HFFc6 (cell line): Measurements from ENCODE around the gene HIVEP3. TPM values are rescaled to one million over a fixed set of nuclear protein-coding genes. Genes with fewer than 3 reads are reported as not detected.

Source experiments
- DNase-seq: peaks from one replicate; pipeline ENCODE4 v3.0.0-alpha.2; 2018
- H3K27ac Mint-ChIP-seq: 2 replicates; pipeline ENCODE4 v1.8.0; 2020; ENCODE audit warnings: mild to moderate bottlenecking, mixed read lengths
- H3K27me3 Mint-ChIP-seq: 2 replicates; pipeline ENCODE4 v1.8.0; 2021; ENCODE audit warnings: mild to moderate bottlenecking, moderate library complexity, mixed read lengths; ENCODE audit not compliant: insufficient read depth
- H3K36me3 Mint-ChIP-seq: 2 replicates; pipeline ENCODE4 v1.8.0; 2021; ENCODE audit warnings: low read depth, mixed read lengths
- H3K4me1 Mint-ChIP-seq: 2 replicates; pipeline ENCODE4 v1.8.0; 2020; ENCODE audit warnings: low read depth, mixed read lengths
- H3K4me3 Mint-ChIP-seq: 2 replicates; pipeline ENCODE4 v1.8.0; 2020; ENCODE audit warnings: mild to moderate bottlenecking, moderate library complexity, mixed read lengths
- H3K9me3 Mint-ChIP-seq: 2 replicates; pipeline ENCODE4 v1.8.0; 2020; ENCODE audit warnings: mild to moderate bottlenecking, mixed read lengths
- total RNA-seq, 6 experiments: library from RNA; stranded (reverse); fragmentation: NEBNext Ultra II Directional; extraction: Animal tissue kit (Norgen Biotek cat#: 25700); gene quantifications; 2 replicates in 1 of 6; 3 replicates in 5 of 6; pipeline ENCODE4 v1.2.3, GENCODE V29; 2021
- TF ChIP-seq, protein P1 (sequence below): fragments of 200-600 bp; sonication (generic); IDR thresholded peaks from 2 replicates; pipeline ENCODE4 v1.5.0; 2021; ENCODE audit warnings: antibody characterized with exemption, mild to moderate bottlenecking

Gene HIVEP3
- total RNA-seq, 6 experiments from 2014 or later = 7.0 to 9.7 (median 7.9) TPM

DNA sequence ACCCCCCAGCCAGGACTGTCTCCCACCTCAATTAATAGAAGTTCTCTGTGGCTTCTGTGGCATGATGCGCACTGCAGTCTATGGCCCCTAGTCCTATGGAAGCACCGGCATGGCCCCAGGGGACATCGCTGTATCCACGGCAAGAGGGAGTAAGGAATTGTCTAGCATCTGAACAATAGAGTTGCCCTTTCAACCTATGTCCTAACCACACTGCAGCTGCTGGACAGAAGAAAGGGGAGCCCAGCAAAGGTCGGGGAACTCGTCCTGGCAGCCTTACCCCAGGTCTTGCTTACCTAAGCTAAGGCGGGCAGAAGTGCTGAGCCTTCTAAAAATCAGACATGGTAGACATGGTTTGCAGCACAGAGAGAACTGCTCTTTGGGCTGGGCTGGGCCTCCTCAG, 330.9 kb downstream of the HIVEP3 start:
- H3K36me3 Mint-ChIP-seq = peaks cover 14% of the 10 kb centered on the region
- no peaks in the 10 kb centered on the region for H3K9me3 Mint-ChIP-seq
- H3K4me3 Mint-ChIP-seq = no peak overlapping the region
- no peak overlapping the region for H3K27ac Mint-ChIP-seq
- DNase-seq = no peak
- no peaks in the 10 kb centered on the region for H3K27me3 Mint-ChIP-seq
- TF ChIP-seq, protein P1, sequence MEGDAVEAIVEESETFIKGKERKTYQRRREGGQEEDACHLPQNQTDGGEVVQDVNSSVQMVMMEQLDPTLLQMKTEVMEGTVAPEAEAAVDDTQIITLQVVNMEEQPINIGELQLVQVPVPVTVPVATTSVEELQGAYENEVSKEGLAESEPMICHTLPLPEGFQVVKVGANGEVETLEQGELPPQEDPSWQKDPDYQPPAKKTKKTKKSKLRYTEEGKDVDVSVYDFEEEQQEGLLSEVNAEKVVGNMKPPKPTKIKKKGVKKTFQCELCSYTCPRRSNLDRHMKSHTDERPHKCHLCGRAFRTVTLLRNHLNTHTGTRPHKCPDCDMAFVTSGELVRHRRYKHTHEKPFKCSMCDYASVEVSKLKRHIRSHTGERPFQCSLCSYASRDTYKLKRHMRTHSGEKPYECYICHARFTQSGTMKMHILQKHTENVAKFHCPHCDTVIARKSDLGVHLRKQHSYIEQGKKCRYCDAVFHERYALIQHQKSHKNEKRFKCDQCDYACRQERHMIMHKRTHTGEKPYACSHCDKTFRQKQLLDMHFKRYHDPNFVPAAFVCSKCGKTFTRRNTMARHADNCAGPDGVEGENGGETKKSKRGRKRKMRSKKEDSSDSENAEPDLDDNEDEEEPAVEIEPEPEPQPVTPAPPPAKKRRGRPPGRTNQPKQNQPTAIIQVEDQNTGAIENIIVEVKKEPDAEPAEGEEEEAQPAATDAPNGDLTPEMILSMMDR = no peak
- peaks cover 12% of the 10 kb centered on the region; the same call in 1 of the 2 replicates for H3K4me1 Mint-ChIP-seq

GRCh38 chr1:41586230-41586629, 332.5 kb downstream of the HIVEP3 start:
- no peak overlapping the region for H3K4me3 Mint-ChIP-seq
- no peak for DNase-seq
- no peaks in the 10 kb centered on the region for H3K9me3 Mint-ChIP-seq
- no peaks in the 10 kb centered on the region for H3K27me3 Mint-ChIP-seq
- H3K4me1 Mint-ChIP-seq = peaks cover 6% of the 10 kb centered on the region; the same call in 1 of the 2 replicates
- TF ChIP-seq, protein P1 = no peak
- peaks cover 14% of the 10 kb centered on the region for H3K36me3 Mint-ChIP-seq
- no peak overlapping the region for H3K27ac Mint-ChIP-seq

GRCh38 chr1:41583658-41584547, 334.8 kb downstream of the HIVEP3 start:
- Mint-ChIP-seq H3K27me3 (no peaks in the 10 kb centered on the region), H3K36me3 (no peaks in the 10 kb centered on the region), H3K4me1 (peaks cover 5% of the 10 kb centered on the region; the same call in 1 of the 2 replicates), H3K9me3 (no peaks in the 10 kb centered on the region), H3K4me3 (no peak overlapping the region), H3K27ac (no peak overlapping the region)
- TF ChIP-seq, protein P1 = no peak; the same call in 1 of the 2 replicates
- no peak for DNase-seq

DNA sequence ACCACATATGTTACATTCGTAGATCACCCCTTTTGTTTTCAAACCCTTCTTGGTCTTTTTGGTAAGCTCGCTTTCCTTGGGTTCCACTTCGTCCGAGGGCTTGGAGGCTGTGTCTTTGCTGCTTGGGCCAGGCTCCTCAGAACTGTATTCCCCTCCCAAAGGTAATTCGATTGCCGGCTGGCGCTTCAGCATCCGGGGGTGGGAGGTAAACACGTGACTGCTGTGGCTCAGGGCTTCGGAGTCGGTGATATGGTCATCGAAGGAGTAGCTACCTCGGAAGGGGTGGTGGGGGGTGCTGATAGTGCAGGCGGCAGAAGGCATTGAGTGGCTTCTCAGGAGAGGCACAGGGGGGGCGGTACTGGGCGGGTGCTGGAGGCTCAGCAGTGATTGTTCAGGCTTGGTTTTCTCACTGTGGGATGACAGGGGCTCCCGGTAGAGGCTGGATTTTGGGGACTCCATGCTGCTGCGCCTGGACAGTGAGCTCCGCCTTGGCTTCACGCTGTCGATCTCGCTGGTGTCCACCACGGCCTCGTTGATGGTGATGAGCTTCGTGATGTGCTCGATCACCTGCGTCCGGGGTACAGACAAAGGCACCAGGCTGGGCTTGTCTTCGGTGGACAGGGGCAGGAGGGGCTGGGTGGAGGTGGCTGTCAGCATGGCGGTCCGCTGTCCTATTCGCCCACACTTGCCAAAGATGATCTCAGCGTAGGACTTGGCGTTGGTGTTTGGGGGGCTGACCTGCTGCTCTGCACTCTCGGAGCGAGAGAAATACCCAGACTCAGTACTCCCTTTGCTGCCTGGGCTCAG, 335.7 kb downstream of the HIVEP3 start:
- Mint-ChIP-seq H3K27ac (no peak overlapping the region), H3K9me3 (no peaks in the 10 kb centered on the region), H3K4me1 (peaks cover 6% of the 10 kb centered on the region; the same call in 1 of the 2 replicates), H3K36me3 (no peaks in the 10 kb centered on the region), H3K27me3 (no peaks in the 10 kb centered on the region), H3K4me3 (no peak overlapping the region)
- no peak for DNase-seq
- TF ChIP-seq, protein P1 = no peak

DNA sequence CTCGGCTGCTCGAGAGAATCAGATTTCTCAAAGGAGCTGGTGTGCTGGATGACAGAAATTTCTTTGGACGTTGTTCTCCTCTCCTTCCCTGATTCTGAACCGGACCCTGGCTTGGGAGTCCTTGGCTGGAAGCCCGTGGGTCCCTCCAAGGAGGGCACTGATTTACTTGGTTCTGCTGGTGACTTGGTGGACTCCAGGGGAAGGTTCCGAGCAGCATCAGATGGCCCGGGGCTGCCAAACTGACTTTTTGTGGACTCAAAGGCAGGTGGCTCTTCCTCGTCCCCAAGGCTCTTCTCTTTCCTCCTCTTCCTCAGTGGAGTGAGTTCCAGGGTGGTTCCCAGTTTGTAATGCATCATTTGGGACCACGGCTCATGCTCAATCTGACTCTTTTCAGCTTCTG, 336.4 kb downstream of the HIVEP3 start:
- H3K9me3 Mint-ChIP-seq = no peaks in the 10 kb centered on the region
- no peaks in the 10 kb centered on the region for H3K36me3 Mint-ChIP-seq
- H3K27ac Mint-ChIP-seq = no peak overlapping the region
- H3K4me1 Mint-ChIP-seq = peaks cover 7% of the 10 kb centered on the region
- H3K4me3 Mint-ChIP-seq = no peak overlapping the region
- H3K27me3 Mint-ChIP-seq = no peaks in the 10 kb centered on the region
- TF ChIP-seq, protein P1 = no peak
- no peak for DNase-seq
